HEK293 (cell line): ENCODE results near the gene TMEM138.

Experiments
- CTCF ChIA-PET: fragments of 350-600 bp; formaldehyde crosslinking; extraction: SDS; loops from one replicate; lab custom pipeline; 2021; ENCODE audit warnings: antibody characterized with exemption; lab: Yijun Ruan, JAX
- POLR2A ChIA-PET: fragments of 300-600 bp; formaldehyde crosslinking; extraction: SDS; loops from one replicate; lab custom pipeline; 2020; ENCODE audit warnings: antibody characterized with exemption, inconsistent platforms; lab: Yijun Ruan, JAX
- H3K27ac ChIP-seq: fragments of 200-500 bp; sonication (Bioruptor generic); 2 replicates; pipeline ENCODE4 v1.5.1; 2014; ENCODE audit warnings: low read depth, low read length, control low read depth, inconsistent platforms; ENCODE audit errors: extremely low read depth
- H3K36me3 ChIP-seq, 2 experiments: fragments of 200-500 bp in 1 of 2; sonication (Bioruptor generic) in 1 of 2; 1 replicate in 1 of 2; 2 replicates in 1 of 2; pipeline ENCODE4 v1.5.1; 2014 to 2017; ENCODE audit warnings: inconsistent platforms in 2 of 2, low read length in 2 of 2; ENCODE audit not compliant: control insufficient read depth in 2 of 2, insufficient read depth in 1 of 2
- H3K4me1 ChIP-seq: fragments of 200-500 bp; sonication (Bioruptor generic); 2 replicates; pipeline ENCODE4 v1.5.1; 2014; ENCODE audit warnings: mild to moderate bottlenecking, low read length, inconsistent platforms; ENCODE audit not compliant: control insufficient read depth, insufficient read depth
- H3K4me3 ChIP-seq: 2 replicates; pipeline ENCODE4 v1.5.1; 2011; ENCODE audit warnings: low read depth, mild to moderate bottlenecking, control low read depth, low read length, moderate library complexity
- H3K9me3 ChIP-seq: fragments of 200-500 bp; sonication (Bioruptor generic); 2 replicates; pipeline ENCODE4 v1.5.1; 2014; ENCODE audit warnings: low read depth, low read length, inconsistent platforms; ENCODE audit not compliant: control insufficient read depth, insufficient read depth
- HOXC10 ChIP-seq: sonication (generic); formaldehyde crosslinking; IDR thresholded peaks from 2 replicates; pipeline ENCODE4 v1.8.1; 2023; ENCODE audit warnings: mild to moderate bottlenecking, missing genetic modification reagents
- HOXD13 ChIP-seq: sonication (generic); formaldehyde crosslinking; IDR thresholded peaks from 2 replicates; pipeline ENCODE4 v1.8.0; 2022; ENCODE audit warnings: missing genetic modification reagents, borderline replicate concordance
- KLF7 ChIP-seq: fragments of 450-650 bp; formaldehyde crosslinking; IDR thresholded peaks from 2 replicates; pipeline ENCODE4 v1.5.1; 2016; ENCODE audit warnings: missing biosample characterization, missing genetic modification characterization, borderline replicate concordance
- PRDM1 ChIP-seq: fragments of 450-650 bp; formaldehyde crosslinking; IDR thresholded peaks from 2 replicates; pipeline ENCODE4; 2016; ENCODE audit warnings: missing biosample characterization, missing genetic modification characterization
- SCRT2 ChIP-seq: fragments of 450-650 bp; formaldehyde crosslinking; IDR thresholded peaks from 2 replicates; pipeline ENCODE4 v1.5.1; 2016; ENCODE audit warnings: missing biosample characterization, missing genetic modification characterization
- ZFHX2 ChIP-seq: fragments of 450-650 bp; formaldehyde crosslinking; conservative IDR thresholded peaks from 2 replicates; pipeline ENCODE4 v1.5.1; 2016; ENCODE audit warnings: missing biosample characterization, missing genetic modification characterization
- ZNF10 ChIP-seq: fragments of 450-650 bp; formaldehyde crosslinking; IDR thresholded peaks from 2 replicates; pipeline ENCODE4 v1.5.1; 2017; ENCODE audit warnings: missing biosample characterization, missing genetic modification characterization
- ZNF155 ChIP-seq: fragments of 450-650 bp; formaldehyde crosslinking; IDR thresholded peaks from 2 replicates; pipeline ENCODE4 v1.5.1; 2016; ENCODE audit warnings: missing biosample characterization, missing genetic modification characterization
- ZNF211 ChIP-seq: fragments of 450-650 bp; formaldehyde crosslinking; IDR thresholded peaks from 2 replicates; pipeline ENCODE4 v1.5.1; 2016; ENCODE audit warnings: low read depth, missing biosample characterization, missing genetic modification characterization
- ZNF23 ChIP-seq: fragments of 450-650 bp; formaldehyde crosslinking; IDR thresholded peaks from 2 replicates; pipeline ENCODE4 v1.5.1; 2016; ENCODE audit warnings: missing biosample characterization, missing genetic modification characterization, borderline replicate concordance
- ZNF292 ChIP-seq: fragments of 450-650 bp; formaldehyde crosslinking; IDR thresholded peaks from 2 replicates; pipeline ENCODE4 v1.5.1; 2016; ENCODE audit warnings: low read depth, missing biosample characterization, missing genetic modification characterization, borderline replicate concordance
- ZNF324 ChIP-seq: fragments of 450-650 bp; formaldehyde crosslinking; IDR thresholded peaks from 2 replicates; pipeline ENCODE4 v1.5.1; 2016; ENCODE audit warnings: missing biosample characterization, missing genetic modification characterization
- ZNF341 ChIP-seq: fragments of 450-650 bp; formaldehyde crosslinking; IDR thresholded peaks from 2 replicates; pipeline ENCODE4; 2016; ENCODE audit warnings: low read depth, missing biosample characterization, missing genetic modification characterization
- ZNF416 ChIP-seq: fragments of 450-650 bp; formaldehyde crosslinking; IDR thresholded peaks from 2 replicates; pipeline ENCODE4 v1.5.1; 2016; ENCODE audit warnings: missing biosample characterization, missing genetic modification characterization
- ZNF585B ChIP-seq: fragments of 450-650 bp; formaldehyde crosslinking; IDR thresholded peaks from 2 replicates; pipeline ENCODE4 v1.5.1; 2016; ENCODE audit warnings: missing biosample characterization, missing genetic modification characterization
- ZNF621 ChIP-seq: fragments of 450-650 bp; formaldehyde crosslinking; IDR thresholded peaks from 2 replicates; pipeline ENCODE4 v1.5.1; 2017; ENCODE audit warnings: missing biosample characterization, missing genetic modification characterization
- ZNF626 ChIP-seq: fragments of 450-650 bp; sonication (Bioruptor Pico); formaldehyde crosslinking; IDR thresholded peaks from 2 replicates; pipeline ENCODE4 v1.5.1; 2018; ENCODE audit warnings: missing biosample characterization, missing genetic modification characterization, inconsistent platforms
- ZNF660 ChIP-seq: fragments of 450-650 bp; IDR thresholded peaks from 2 replicates; pipeline ENCODE4 v1.5.1; 2018; ENCODE audit warnings: missing biosample characterization, mild to moderate bottlenecking, missing genetic modification characterization
- ZNF677 ChIP-seq: fragments of 450-650 bp; IDR thresholded peaks from 2 replicates; pipeline ENCODE4 v1.5.0; 2018; ENCODE audit warnings: missing biosample characterization, mild to moderate bottlenecking, missing genetic modification characterization, moderate library complexity
- ZNF777 ChIP-seq: fragments of 450-650 bp; formaldehyde crosslinking; IDR thresholded peaks from 2 replicates; pipeline ENCODE4 v1.5.1; 2017; ENCODE audit warnings: missing biosample characterization, missing genetic modification characterization, borderline replicate concordance
- ZNF837 ChIP-seq: fragments of 450-650 bp; formaldehyde crosslinking; IDR thresholded peaks from 2 replicates; pipeline ENCODE4 v1.5.1; 2016; ENCODE audit warnings: missing biosample characterization, missing genetic modification characterization
- ZSCAN30 ChIP-seq: fragments of 450-650 bp; IDR thresholded peaks from 2 replicates; pipeline ENCODE4 v1.5.1; 2018; ENCODE audit warnings: missing biosample characterization, mild to moderate bottlenecking, missing genetic modification characterization, moderate library complexity
- ZXDB ChIP-seq: fragments of 450-650 bp; formaldehyde crosslinking; IDR thresholded peaks from 2 replicates; pipeline ENCODE4 v1.5.1; 2016; ENCODE audit warnings: missing biosample characterization, missing genetic modification characterization
- TF ChIP-seq, protein P1 (sequence below): fragments of 450-650 bp; formaldehyde crosslinking; IDR thresholded peaks from 2 replicates; pipeline ENCODE4 v1.5.1; 2016; ENCODE audit warnings: missing biosample characterization, missing genetic modification characterization
- TF ChIP-seq, protein P2 (sequence below): fragments of 450-650 bp; formaldehyde crosslinking; IDR thresholded peaks from 2 replicates; pipeline ENCODE4 v1.5.1; 2016; ENCODE audit warnings: missing biosample characterization, missing genetic modification characterization

TMEM138 gene

GRCh38 chr11:61415381-61415780 lies 53.2 kb downstream of the TMEM138 start (continued):
- TF ChIP-seq, protein P1, sequence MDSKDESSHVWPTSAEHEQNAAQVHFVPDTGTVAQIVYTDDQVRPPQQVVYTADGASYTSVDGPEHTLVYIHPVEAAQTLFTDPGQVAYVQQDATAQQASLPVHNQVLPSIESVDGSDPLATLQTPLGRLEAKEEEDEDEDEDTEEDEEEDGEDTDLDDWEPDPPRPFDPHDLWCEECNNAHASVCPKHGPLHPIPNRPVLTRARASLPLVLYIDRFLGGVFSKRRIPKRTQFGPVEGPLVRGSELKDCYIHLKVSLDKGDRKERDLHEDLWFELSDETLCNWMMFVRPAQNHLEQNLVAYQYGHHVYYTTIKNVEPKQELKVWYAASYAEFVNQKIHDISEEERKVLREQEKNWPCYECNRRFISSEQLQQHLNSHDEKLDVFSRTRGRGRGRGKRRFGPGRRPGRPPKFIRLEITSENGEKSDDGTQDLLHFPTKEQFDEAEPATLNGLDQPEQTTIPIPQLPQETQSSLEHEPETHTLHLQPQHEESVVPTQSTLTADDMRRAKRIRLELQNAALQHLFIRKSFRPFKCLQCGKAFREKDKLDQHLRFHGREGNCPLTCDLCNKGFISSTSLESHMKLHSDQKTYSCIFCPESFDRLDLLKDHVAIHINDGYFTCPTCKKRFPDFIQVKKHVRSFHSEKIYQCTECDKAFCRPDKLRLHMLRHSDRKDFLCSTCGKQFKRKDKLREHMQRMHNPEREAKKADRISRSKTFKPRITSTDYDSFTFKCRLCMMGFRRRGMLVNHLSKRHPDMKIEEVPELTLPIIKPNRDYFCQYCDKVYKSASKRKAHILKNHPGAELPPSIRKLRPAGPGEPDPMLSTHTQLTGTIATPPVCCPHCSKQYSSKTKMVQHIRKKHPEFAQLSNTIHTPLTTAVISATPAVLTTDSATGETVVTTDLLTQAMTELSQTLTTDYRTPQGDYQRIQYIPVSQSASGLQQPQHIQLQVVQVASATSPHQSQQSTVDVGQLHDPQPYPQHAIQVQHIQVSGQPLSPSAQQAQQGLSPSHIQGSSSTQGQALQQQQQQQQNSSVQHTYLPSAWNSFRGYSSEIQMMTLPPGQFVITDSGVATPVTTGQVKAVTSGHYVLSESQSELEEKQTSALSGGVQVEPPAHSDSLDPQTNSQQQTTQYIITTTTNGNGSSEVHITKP (tag by site-specific recombination), result no peak
- TF ChIP-seq ZNF211 (no peak), ZNF626 (tag by site-specific recombination) (no peak), ZNF660 (tag by site-specific recombination) (no peak), ZNF292 (tag by site-specific recombination) (no peak), ZNF155 (tag by site-specific recombination) (no peak), ZNF677 (tag by site-specific recombination) (no peak), ZNF777 (tag by site-specific recombination) (no peak), SCRT2 (tag by site-specific recombination) (no peak), HOXC10 (CRISPR knock-in tag) (no peak)

DNA sequence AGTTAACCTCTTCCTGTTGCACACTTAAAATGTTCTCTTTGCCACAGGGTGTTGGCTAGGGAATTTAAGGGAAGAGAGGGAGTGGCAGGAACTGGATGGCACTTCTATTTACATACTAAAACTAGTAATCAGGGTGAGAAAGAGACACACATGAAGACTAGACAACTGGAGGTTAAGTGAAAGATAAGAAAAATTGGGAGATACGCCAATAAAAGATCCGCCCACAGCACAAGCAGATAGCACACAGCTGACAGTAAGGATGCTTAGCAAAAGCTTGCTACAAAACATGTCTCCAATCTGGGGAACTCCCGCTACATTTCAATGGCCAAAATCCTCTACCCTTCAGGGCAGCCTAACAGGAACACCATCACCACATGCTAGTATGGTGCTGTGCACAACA lies 54.8 kb downstream of the TMEM138 start:
- Histone ChIP-seq H3K4me1 (no peaks in the 10 kb centered on the region), H3K36me3 (peaks cover 56 to 100% of the 10 kb centered on the region in 2 experiments), H3K9me3 (no peaks in the 10 kb centered on the region), H3K27ac (no peak overlapping the region), H3K4me3 (no peak overlapping the region)
- TF ChIP-seq ZNF23 (tag by site-specific recombination), result no peak
- TF ChIP-seq ZNF341, result no peak
- TF ChIP-seq KLF7 (tag by site-specific recombination), result no peak
- CTCF ChIA-PET, result interaction anchor here (1.1 kb wide), 1 partner anchor 14 kb away, joined by 3 read pairs; the partner anchor contains the start of gene SDHAF2
- POLR2A ChIA-PET, result no interaction called here

GRCh38 chr11:61417670-61418069 lies 55.5 kb downstream of the TMEM138 start:
- CTCF ChIA-PET, result interaction anchor here (1.1 to 1.2 kb wide), 2 partner anchors 11 to 13 kb away, joined by 3 read pairs; partner anchors contain the start of gene SDHAF2
- peaks cover 55 to 100% of the 10 kb centered on the region in 2 experiments for H3K36me3 ChIP-seq
- TF ChIP-seq ZFHX2 (tag by site-specific recombination), result no peak
- TF ChIP-seq ZNF155 (tag by site-specific recombination), result no peak
- no peak for TF ChIP-seq ZSCAN30 (tag by site-specific recombination)
- POLR2A ChIA-PET, result no interaction called here
- H3K27ac ChIP-seq, result no peak overlapping the region
- no peak overlapping the region for H3K4me3 ChIP-seq
- H3K9me3 ChIP-seq, result no peaks in the 10 kb centered on the region
- no peaks in the 10 kb centered on the region for H3K4me1 ChIP-seq

DNA sequence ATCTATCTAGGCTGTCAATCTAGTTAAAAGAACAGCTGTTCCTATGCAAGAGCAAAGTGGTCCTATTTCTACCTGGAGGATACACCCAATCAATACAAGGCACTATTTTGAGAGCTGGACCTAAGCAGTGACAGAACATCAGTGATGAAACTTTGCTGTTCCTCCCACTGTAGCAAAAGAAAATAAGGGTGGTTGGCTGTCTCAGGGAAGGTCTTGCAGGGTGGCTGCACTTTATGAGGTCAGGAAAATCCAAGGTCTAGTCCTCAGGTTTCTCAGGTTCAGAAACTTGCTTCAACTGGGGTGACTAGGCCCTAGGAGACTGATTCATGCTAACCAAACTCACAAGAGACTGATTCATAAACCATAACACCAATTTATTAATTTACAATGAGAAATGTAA lies 56.0 kb downstream of the TMEM138 start:
- no peaks in the 10 kb centered on the region for H3K9me3 ChIP-seq
- ChIA-PET POLR2A (no interaction called here), CTCF (interaction anchor here (1.1 to 1.2 kb wide), 2 partner anchors 11 to 12 kb away, joined by 3 read pairs; partner anchors contain the start of gene SDHAF2)
- no peak overlapping the region for H3K27ac ChIP-seq
- no peaks in the 10 kb centered on the region for H3K4me1 ChIP-seq
- H3K36me3 ChIP-seq, result peaks cover 55 to 98% of the 10 kb centered on the region in 2 experiments
- H3K4me3 ChIP-seq, result no peak overlapping the region
- no peak for TF ChIP-seq ZNF324 (tag by site-specific recombination)
- no peak for TF ChIP-seq ZNF837 (tag by site-specific recombination)
- TF ChIP-seq ZNF10, result no peak
- no peak for TF ChIP-seq ZXDB (tag by site-specific recombination)
- TF ChIP-seq, protein P2, sequence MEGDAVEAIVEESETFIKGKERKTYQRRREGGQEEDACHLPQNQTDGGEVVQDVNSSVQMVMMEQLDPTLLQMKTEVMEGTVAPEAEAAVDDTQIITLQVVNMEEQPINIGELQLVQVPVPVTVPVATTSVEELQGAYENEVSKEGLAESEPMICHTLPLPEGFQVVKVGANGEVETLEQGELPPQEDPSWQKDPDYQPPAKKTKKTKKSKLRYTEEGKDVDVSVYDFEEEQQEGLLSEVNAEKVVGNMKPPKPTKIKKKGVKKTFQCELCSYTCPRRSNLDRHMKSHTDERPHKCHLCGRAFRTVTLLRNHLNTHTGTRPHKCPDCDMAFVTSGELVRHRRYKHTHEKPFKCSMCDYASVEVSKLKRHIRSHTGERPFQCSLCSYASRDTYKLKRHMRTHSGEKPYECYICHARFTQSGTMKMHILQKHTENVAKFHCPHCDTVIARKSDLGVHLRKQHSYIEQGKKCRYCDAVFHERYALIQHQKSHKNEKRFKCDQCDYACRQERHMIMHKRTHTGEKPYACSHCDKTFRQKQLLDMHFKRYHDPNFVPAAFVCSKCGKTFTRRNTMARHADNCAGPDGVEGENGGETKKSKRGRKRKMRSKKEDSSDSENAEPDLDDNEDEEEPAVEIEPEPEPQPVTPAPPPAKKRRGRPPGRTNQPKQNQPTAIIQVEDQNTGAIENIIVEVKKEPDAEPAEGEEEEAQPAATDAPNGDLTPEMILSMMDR (tag by site-specific recombination), result no peak
- no peak for TF ChIP-seq ZNF585B (tag by site-specific recombination)
- no peak for TF ChIP-seq PRDM1 (tag by site-specific recombination)
- TF ChIP-seq HOXD13 (CRISPR knock-in tag), result no peak
- no peak for TF ChIP-seq ZNF621 (tag by site-specific recombination)
- TF ChIP-seq ZNF416 (tag by site-specific recombination), result no peak
